Measurements from ENCODE around the gene RAP1GAP2.

Gene RAP1GAP2

DNA sequence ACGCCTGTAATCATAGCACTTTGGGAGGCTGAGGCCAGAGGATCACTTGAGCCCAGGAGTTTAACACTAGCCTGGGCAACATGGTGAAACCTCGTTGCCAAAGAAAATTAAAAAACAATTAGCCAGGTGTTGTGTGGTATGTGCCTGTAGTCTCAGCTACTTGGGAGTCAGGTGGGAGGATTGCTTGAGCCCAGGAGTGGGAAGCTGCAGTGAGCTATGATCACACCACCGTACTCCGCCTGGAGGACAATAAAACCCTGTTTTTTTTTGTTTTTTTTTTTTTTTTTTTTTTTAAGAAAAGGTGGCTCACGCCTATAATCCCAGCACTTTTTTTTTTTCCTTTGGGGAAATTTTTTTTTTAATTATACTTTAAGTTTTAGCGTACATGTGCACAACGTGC lies 26.1 kb downstream of the RAP1GAP2 start:
- TF ChIP-seq, protein P1, sequence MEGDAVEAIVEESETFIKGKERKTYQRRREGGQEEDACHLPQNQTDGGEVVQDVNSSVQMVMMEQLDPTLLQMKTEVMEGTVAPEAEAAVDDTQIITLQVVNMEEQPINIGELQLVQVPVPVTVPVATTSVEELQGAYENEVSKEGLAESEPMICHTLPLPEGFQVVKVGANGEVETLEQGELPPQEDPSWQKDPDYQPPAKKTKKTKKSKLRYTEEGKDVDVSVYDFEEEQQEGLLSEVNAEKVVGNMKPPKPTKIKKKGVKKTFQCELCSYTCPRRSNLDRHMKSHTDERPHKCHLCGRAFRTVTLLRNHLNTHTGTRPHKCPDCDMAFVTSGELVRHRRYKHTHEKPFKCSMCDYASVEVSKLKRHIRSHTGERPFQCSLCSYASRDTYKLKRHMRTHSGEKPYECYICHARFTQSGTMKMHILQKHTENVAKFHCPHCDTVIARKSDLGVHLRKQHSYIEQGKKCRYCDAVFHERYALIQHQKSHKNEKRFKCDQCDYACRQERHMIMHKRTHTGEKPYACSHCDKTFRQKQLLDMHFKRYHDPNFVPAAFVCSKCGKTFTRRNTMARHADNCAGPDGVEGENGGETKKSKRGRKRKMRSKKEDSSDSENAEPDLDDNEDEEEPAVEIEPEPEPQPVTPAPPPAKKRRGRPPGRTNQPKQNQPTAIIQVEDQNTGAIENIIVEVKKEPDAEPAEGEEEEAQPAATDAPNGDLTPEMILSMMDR (IDR thresholded peaks at IDR 0.05; ENCODE audit: extremely low read depth, insufficient read depth, missing control alignments): no peak
- in situ Hi-C loops (cut with MboI; ENCODE audit: low pct_unique_long_range_greater_than_20kb, low sequenced_read_pairs, unreplicated experiment): no loop called here
- no peak for DNase-seq (ENCODE audit: low spot score)

DNA sequence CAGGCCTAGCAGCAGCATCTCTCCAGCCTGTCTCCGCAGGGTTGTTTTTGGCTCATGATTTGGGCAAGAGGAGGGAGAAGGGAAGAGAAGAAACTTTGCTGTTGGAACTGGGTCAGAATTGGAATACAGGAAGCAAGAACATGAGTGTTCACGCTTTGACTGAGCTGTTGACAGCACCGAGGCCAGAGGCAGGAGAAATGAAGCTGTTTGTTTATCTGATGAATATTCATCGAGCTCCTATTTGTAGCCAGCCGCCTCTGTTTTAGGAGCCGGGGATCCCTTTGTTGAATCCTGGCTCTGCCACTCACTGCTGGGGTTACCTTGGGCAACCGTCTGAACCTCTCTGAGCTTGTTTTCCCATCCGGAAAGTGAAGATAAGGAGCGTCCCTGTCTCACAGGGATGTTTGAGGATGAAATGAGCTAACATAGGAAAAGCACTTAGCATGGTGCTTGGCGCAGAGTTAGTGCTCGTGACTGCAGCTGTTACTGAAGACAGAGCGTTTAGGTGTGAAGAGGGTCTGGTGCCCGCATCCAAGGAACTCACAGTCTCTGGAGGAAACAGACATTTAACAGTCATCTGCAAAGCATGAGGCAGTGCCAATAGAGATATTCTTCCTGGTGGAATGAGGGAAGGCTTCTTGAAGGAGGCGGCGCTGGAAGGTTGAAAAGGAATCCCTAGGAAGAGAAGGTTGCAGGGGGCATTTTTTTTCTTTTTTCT lies 29.2 kb downstream of the RAP1GAP2 start:
- TF ChIP-seq, protein P1 (IDR thresholded peaks at IDR 0.05; ENCODE audit: extremely low read depth, insufficient read depth, missing control alignments): no peak
- in situ Hi-C loops (cut with MboI; ENCODE audit: low pct_unique_long_range_greater_than_20kb, low sequenced_read_pairs, unreplicated experiment): no loop called here
- no peak for DNase-seq (ENCODE audit: low spot score)

DNA sequence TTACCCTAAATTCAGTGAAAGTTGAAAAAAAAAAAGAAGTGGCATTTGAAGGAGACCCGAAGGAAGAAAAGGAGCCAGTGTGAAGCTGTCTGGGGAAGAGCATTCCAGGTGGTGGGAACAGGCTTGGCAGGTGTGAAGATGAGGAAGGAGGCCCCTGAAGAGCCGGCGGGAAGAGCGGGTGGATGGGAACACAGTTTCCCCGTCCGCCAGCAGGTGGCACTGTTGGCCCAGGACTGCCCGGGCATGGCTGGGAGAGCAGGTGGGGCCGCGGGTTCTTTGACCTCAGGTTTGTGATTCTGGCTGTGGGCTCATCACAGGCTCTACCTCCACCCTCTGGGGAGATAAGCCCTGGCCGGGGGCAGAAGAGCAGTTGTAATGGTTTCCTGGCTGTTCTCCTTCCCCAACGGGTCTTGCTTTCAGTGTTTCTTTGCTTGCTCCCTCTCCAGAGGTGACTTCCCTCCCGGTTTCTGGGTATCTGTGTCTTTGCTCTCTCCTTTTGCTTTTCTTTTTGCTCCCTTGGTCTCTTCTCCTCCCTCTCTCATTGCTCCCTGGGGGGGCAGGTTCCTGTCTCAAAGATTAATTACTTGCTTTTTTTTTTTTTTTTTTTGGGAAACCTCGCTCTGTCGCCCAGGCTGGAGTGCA lies 32.3 kb downstream of the RAP1GAP2 start:
- TF ChIP-seq, protein P1 (IDR thresholded peaks at IDR 0.05; ENCODE audit: extremely low read depth, insufficient read depth, missing control alignments): peak; percentile 93
- peak; percentile 88 for DNase-seq (ENCODE audit: low spot score)
- in situ Hi-C loops (cut with MboI; ENCODE audit: low pct_unique_long_range_greater_than_20kb, low sequenced_read_pairs, unreplicated experiment): no loop called here

DNA sequence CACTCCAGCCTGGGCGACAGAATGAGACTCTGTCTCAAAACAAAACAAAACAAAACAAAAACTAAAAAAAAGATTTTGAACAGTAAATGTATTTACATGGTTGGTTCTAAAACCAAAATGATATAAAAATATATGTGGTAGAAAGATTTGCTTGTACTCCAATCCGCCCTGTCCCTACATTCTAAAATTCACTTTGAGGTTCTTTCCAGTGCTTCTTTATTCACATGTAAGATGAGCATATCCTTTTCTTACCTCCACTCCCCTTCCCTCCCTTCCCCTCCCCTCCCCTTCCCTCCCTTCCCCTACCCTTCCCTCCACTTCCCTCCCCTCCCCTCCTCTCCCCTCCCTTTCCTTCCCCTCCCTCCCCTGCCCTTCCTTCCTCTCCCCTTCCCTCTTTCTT lies 34.4 kb downstream of the RAP1GAP2 start:
- in situ Hi-C loops (cut with MboI; ENCODE audit: low pct_unique_long_range_greater_than_20kb, low sequenced_read_pairs, unreplicated experiment): loop anchor here (10.0 kb wide), 1 partner anchor 184 kb away; no protein-coding TSS in a partner anchor
- TF ChIP-seq, protein P1 (IDR thresholded peaks at IDR 0.05; ENCODE audit: extremely low read depth, insufficient read depth, missing control alignments): no peak
- DNase-seq (ENCODE audit: low spot score): no peak

DNA sequence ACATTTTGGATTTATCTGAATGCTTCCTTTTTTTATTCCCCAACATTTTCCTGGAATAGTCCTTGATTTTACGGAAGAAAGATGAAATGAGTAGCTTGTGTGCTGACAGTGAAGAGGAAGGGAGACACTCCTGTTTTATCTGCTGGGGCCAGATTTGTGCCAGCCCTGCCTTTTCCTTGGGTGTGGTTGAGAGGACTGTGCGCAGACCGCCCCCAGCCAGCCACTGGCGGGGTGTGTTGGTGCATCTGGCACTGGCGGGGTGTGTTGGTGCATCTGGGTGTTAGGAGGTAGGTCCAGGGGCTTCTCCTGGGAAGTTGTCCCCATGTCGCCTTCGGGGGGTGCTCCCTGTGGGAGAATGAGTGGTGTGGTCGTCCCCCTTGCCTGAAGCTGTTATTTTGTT lies 39.5 kb downstream of the RAP1GAP2 start:
- TF ChIP-seq, protein P1 (IDR thresholded peaks at IDR 0.05; ENCODE audit: extremely low read depth, insufficient read depth, missing control alignments): no peak
- in situ Hi-C loops (cut with MboI; ENCODE audit: low pct_unique_long_range_greater_than_20kb, low sequenced_read_pairs, unreplicated experiment): loop anchor here (10.0 kb wide), 1 partner anchor 179 kb away; no protein-coding TSS in a partner anchor
- no peak for DNase-seq (ENCODE audit: low spot score)

DNA sequence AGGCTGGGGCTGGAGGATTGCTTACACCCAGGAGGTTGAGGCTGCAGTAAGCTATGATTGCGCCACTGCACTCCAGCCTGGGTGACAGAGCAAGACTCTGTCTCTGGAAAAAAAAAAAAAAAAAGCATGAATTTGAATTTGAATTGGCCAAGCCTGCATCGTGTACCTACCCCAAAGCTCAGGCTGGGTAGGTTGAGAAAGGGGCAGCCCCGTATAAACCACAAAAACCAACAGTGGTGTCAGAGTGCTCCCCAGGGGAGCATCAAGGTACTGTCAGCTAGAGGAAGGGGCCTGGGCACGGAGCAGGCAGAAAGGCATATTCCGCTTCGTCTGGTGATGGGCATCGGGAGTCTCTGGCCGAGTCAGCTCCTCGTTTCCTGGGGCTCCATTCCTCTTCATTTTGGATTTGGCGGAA lies 40.9 kb downstream of the RAP1GAP2 start:
- peak; percentile 79 for DNase-seq (ENCODE audit: low spot score)
- TF ChIP-seq, protein P1 (IDR thresholded peaks at IDR 0.05; ENCODE audit: extremely low read depth, insufficient read depth, missing control alignments): peak; percentile 52
- in situ Hi-C loops (cut with MboI; ENCODE audit: low pct_unique_long_range_greater_than_20kb, low sequenced_read_pairs, unreplicated experiment): loop anchor here (10.0 kb wide), 1 partner anchor 178 kb away; no protein-coding TSS in a partner anchor
